Activated B cell treated with CpG ODN at 0.5 μM for 24 hours (primary cell): ENCODE data around the gene SLC11A2. TPM values are rescaled to one million over a fixed set of nuclear protein-coding genes. Genes with fewer than 3 reads are reported as not detected.

Experiments
- ATAC-seq: fragments of 200-7000 bp; cut with Tn5 transposase; one replicate; pipeline ENCODE4 v1.10.0; 2021; ENCODE audit warnings: low read depth, mild to moderate bottlenecking, moderate library complexity
- CTCF ChIA-PET: fragments of 350-600 bp; sonication (Branson Sonifier 250); formaldehyde crosslinking; loops from one replicate; lab custom pipeline; 2021; ENCODE audit warnings: antibody characterized with exemption; lab: Charles Lee
- POLR2A ChIA-PET: fragments of 350-600 bp; sonication (Branson Sonifier 250); formaldehyde crosslinking; loops from one replicate; lab custom pipeline; 2021; ENCODE audit warnings: antibody characterized with exemption; lab: Charles Lee
- DNase-seq: peaks from one replicate; pipeline ENCODE4 v3.0.0; 2022
- H3K27ac Mint-ChIP-seq: one replicate; pipeline ENCODE4 v1.8.0; 2020; ENCODE audit warnings: mixed read lengths
- H3K27me3 Mint-ChIP-seq: one replicate; pipeline ENCODE4 v1.8.0; 2021; ENCODE audit warnings: mixed read lengths
- H3K36me3 Mint-ChIP-seq: one replicate; pipeline ENCODE4 v1.8.0; 2021; ENCODE audit warnings: low read depth, mixed read lengths
- H3K4me1 Mint-ChIP-seq: one replicate; pipeline ENCODE4 v1.8.0; 2021; ENCODE audit warnings: mixed read lengths
- H3K4me3 Mint-ChIP-seq: one replicate; pipeline ENCODE4 v1.8.0; 2020; ENCODE audit warnings: mild to moderate bottlenecking, mixed read lengths
- H3K9me3 Mint-ChIP-seq: one replicate; pipeline ENCODE4 v1.8.0; 2020; ENCODE audit warnings: mixed read lengths
- CTCF ChIP-seq: fragments of 200-600 bp; IDR thresholded peaks from one replicate; pipeline ENCODE4 v1.8.0; 2022; ENCODE audit warnings: antibody characterized with exemption, mild to moderate bottlenecking
- intact Hi-C: fragments of 100-400 bp; cut with micrococcal nuclease; formaldehyde crosslinking; loops from one replicate; pipeline ENCODE4 v1.15.1; 2024
- total RNA-seq: library from RNA; stranded (reverse); gene quantifications from 2 replicates; pipeline ENCODE4 v1.2.3, GENCODE V29; 2022

Gene SLC11A2
- total RNA-seq, 1 donor from 2014 or later = 44.6 TPM

- ATAC-seq (no peak), DNase-seq (no peak)
- H3K4me3 Mint-ChIP-seq = peak overlapping the region; percentile 99
- ChIA-PET CTCF (no interaction called here), POLR2A (interaction anchor here (0.9 kb wide), 1 partner anchor 15 kb away, joined by 3 read pairs; no protein-coding TSS in a partner anchor)
- intact Hi-C loops = loop anchor here (2.0 kb wide), 2 partner anchors 15 to 259 kb away; partner anchors contain the start of gene ATF1
- no peaks in the 10 kb centered on the region for H3K27me3 Mint-ChIP-seq
- H3K27ac Mint-ChIP-seq = peak overlapping the region; percentile 93
- peaks cover 44% of the 10 kb centered on the region for H3K4me1 Mint-ChIP-seq
- no peak for TF ChIP-seq CTCF
- peaks cover 3% of the 10 kb centered on the region for H3K36me3 Mint-ChIP-seq
- H3K9me3 Mint-ChIP-seq = no peaks in the 10 kb centered on the region
Measured at GRCh38 chr12:51023625-51024382, 2.4 kb downstream of the SLC11A2 start.

DNA sequence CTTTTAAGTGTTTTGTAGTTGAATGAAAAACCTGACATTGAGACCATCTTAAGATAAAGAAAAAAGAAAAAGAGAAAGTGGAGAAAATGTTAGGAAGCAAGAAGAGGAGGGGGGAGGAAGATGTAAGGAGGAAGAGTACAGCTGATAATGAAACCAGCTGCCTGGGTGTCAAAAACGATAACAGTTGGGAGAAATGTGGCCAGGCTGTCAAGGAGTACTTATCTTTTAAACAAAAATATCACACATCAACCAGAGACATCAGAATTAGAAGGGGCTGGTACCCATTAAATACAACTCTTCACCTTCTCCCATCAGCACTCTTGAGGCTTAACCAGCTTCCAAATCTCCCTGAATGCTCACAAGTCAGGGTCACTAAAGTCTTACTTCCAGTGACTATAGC, 4.5 kb downstream of the SLC11A2 start:
- intact Hi-C loops = no loop called here
- no peak overlapping the region for H3K27ac Mint-ChIP-seq
- CTCF ChIA-PET = no interaction called here

GRCh38 chr12:51020448-51021182, 5.6 kb downstream of the SLC11A2 start:
- intact Hi-C loops = no loop called here
- H3K36me3 Mint-ChIP-seq = no peaks in the 10 kb centered on the region
- no peak for DNase-seq
- H3K9me3 Mint-ChIP-seq = no peaks in the 10 kb centered on the region
- ATAC-seq = no peak
- no peak overlapping the region for H3K27ac Mint-ChIP-seq
- CTCF ChIA-PET = no interaction called here
- no peak overlapping the region for H3K4me3 Mint-ChIP-seq
- peaks cover 35% of the 10 kb centered on the region for H3K4me1 Mint-ChIP-seq
- no peak for TF ChIP-seq CTCF
- POLR2A ChIA-PET = interaction anchor here (0.7 kb wide), 1 partner anchor 12 kb away, joined by 4 read pairs; no protein-coding TSS in a partner anchor
- H3K27me3 Mint-ChIP-seq = no peaks in the 10 kb centered on the region

More for the DNA sequence above, 4.5 kb downstream of the SLC11A2 start:
- Mint-ChIP-seq H3K9me3 (no peaks in the 10 kb centered on the region), H3K36me3 (peaks cover 3% of the 10 kb centered on the region), H3K27me3 (no peaks in the 10 kb centered on the region), H3K4me3 (no peak overlapping the region), H3K4me1 (peaks cover 40% of the 10 kb centered on the region)
- ATAC-seq = no peak
- POLR2A ChIA-PET = interaction anchor here (0.7 kb wide), 3 partner anchors 9 to 1029 kb away, joined by 4 to 8 read pairs (median 7); no protein-coding TSS in a partner anchor
- TF ChIP-seq CTCF = no peak
- no peak for DNase-seq

- Mint-ChIP-seq H3K4me3 (no peak overlapping the region), H3K4me1 (peaks cover 28% of the 10 kb centered on the region), H3K36me3 (no peaks in the 10 kb centered on the region), H3K27ac (no peak overlapping the region), H3K27me3 (no peaks in the 10 kb centered on the region), H3K9me3 (no peaks in the 10 kb centered on the region)
- no peak for TF ChIP-seq CTCF
- ChIA-PET CTCF (no interaction called here), POLR2A (no interaction called here)
- DNase-seq (no peak), ATAC-seq (no peak)
- intact Hi-C loops = no loop called here
Measured at GRCh38 chr12:51019927-51020326, 6.3 kb downstream of the SLC11A2 start.

GRCh38 chr12:51018956-51019355, 7.2 kb downstream of the SLC11A2 start:
- H3K4me3 Mint-ChIP-seq = no peak overlapping the region
- ChIA-PET CTCF (no interaction called here), POLR2A (interaction anchor here (0.7 kb wide), 2 partner anchors 795 to 888 kb away, joined by 3 to 8 read pairs; no protein-coding TSS in a partner anchor)
- no peak overlapping the region for H3K27ac Mint-ChIP-seq
- TF ChIP-seq CTCF = no peak
- no peaks in the 10 kb centered on the region for H3K9me3 Mint-ChIP-seq
- peaks cover 18% of the 10 kb centered on the region for H3K4me1 Mint-ChIP-seq
- H3K36me3 Mint-ChIP-seq = no peaks in the 10 kb centered on the region
- intact Hi-C loops = no loop called here
- DNase-seq (no peak), ATAC-seq (no peak)
- H3K27me3 Mint-ChIP-seq = no peaks in the 10 kb centered on the region
